ENCODE results near the gene CCDC24. TPM values are rescaled to one million over a fixed set of nuclear protein-coding genes. Genes with fewer than 3 reads are reported as not detected.

The CCDC24 gene
- total and polyA plus RNA-seq, 2 donors (not counting 1 experiment from before 2014, with no cell fraction given), result 0.94 to 3.5 TPM

DNA sequence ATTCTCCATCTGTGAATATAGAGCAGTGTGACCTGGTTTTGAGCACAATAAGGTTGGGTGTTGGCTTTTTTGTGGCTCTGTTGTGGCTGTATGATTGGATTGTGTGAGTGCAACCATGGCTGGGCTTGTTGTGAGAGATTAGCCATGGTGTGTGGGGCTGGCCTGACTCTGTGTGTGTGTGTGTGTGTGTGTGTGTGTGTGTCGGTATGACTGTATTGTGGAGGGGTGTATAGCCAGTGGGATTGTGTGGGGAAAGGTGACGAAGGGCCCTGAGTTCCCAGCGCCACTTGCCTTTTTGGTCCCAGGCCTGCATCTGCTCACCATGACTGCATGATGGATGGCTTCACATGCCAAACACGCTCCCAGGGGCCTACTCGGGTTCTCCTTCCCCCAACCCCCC, 45.8 kb downstream of the CCDC24 start:
- H2AFZ ChIP-seq (ENCODE audit: low read length), result no peak overlapping the region
- no peak overlapping the region for H3K4me3 ChIP-seq (replicated peaks in 1 of 4; ENCODE audit: control extremely low read depth in 1 of 4, insufficient read depth in 1 of 4, low read depth in 3 of 4, low read length in 4 of 4)
- no peak for TF ChIP-seq EZH2 (IDR thresholded peaks at IDR 0.05; ENCODE audit: low read length, missing control alignments)
- TF ChIP-seq, protein P1, sequence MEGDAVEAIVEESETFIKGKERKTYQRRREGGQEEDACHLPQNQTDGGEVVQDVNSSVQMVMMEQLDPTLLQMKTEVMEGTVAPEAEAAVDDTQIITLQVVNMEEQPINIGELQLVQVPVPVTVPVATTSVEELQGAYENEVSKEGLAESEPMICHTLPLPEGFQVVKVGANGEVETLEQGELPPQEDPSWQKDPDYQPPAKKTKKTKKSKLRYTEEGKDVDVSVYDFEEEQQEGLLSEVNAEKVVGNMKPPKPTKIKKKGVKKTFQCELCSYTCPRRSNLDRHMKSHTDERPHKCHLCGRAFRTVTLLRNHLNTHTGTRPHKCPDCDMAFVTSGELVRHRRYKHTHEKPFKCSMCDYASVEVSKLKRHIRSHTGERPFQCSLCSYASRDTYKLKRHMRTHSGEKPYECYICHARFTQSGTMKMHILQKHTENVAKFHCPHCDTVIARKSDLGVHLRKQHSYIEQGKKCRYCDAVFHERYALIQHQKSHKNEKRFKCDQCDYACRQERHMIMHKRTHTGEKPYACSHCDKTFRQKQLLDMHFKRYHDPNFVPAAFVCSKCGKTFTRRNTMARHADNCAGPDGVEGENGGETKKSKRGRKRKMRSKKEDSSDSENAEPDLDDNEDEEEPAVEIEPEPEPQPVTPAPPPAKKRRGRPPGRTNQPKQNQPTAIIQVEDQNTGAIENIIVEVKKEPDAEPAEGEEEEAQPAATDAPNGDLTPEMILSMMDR (conservative IDR thresholded peaks at IDR 0.05 in 1 of 2, IDR thresholded peaks at IDR 0.05 in 1 of 2; ENCODE audit: low read depth in 1 of 2, low read length in 2 of 2), result no peak
- H3K4me1 ChIP-seq (ENCODE audit: control insufficient read depth, extremely low read depth, insufficient read depth, low read length), result peaks cover 17% of the 10 kb centered on the region
- H3K9me3 ChIP-seq (ENCODE audit: control insufficient read depth, insufficient read depth, low read depth, low read length), result no peaks in the 10 kb centered on the region
- no peak overlapping the region for H3K4me2 ChIP-seq (ENCODE audit: extremely low read depth, insufficient read depth, low read length)
- no peaks in the 10 kb centered on the region for H3K79me2 ChIP-seq (ENCODE audit: control insufficient read depth, insufficient read depth, low read length)
- DNase-seq (ENCODE audit: low read depth in 2 of 2), result peak in 1 of 2 donors; percentile 6
- H4K20me1 ChIP-seq (ENCODE audit: control insufficient read depth, extremely low read depth, insufficient read depth, low read length), result no peaks in the 10 kb centered on the region
- no peaks in the 10 kb centered on the region for H3K36me3 ChIP-seq (ENCODE audit: control insufficient read depth, insufficient read depth, low read length)
- no peak overlapping the region for H3K9ac ChIP-seq (ENCODE audit: insufficient read depth, low read length)
- H3K27ac ChIP-seq (ENCODE audit: insufficient read depth, low read length), result no peak overlapping the region
- no peaks in the 10 kb centered on the region for H3K27me3 ChIP-seq (ENCODE audit: control insufficient read depth, insufficient read depth, low read length)

DNA sequence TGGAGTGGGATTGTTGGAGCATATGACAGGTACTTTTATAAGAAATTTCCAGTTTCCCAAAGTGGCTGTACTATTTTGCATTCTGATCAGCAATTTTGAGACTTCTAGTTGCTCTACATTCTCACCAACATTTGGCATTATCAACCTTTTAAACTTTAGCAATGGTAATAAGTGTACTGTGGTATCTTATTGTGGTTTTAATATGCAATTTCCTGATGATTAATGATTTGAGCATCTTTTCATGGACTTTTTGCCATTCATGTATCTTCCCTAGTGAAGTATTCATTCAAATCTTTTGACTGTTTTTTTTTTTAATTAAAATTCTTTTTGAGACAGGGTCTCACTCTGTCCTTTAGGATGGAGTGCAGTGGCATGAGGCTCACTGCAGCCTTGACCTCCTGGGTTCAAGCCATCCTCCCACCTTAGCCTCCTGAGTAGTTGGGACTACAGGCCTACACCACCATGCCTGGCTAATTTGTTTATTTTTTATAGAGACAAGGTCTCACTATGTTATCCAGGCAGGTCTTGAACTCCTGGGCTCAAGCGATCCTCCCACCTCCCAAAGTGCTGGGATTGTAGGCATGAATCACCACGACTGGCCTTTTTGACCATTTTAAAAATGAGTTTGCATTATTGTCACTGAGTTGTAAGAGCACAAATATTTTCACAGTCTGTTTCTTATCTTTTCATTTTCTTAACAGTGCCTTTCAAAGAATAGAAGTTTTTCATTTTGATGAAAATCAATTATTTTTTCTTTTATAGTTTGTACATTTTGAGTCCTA, 47.7 kb downstream of the CCDC24 start:
- no peaks in the 10 kb centered on the region for H3K79me2 ChIP-seq (ENCODE audit: control insufficient read depth, insufficient read depth, low read length)
- peaks cover 17% of the 10 kb centered on the region for H3K4me1 ChIP-seq (ENCODE audit: control insufficient read depth, extremely low read depth, insufficient read depth, low read length)
- H3K27ac ChIP-seq (ENCODE audit: insufficient read depth, low read length), result no peak overlapping the region
- H3K27me3 ChIP-seq (ENCODE audit: control insufficient read depth, insufficient read depth, low read length), result no peaks in the 10 kb centered on the region
- no peaks in the 10 kb centered on the region for H3K36me3 ChIP-seq (ENCODE audit: control insufficient read depth, insufficient read depth, low read length)
- DNase-seq (ENCODE audit: low read depth in 2 of 2), result peak in 1 of 2 donors; percentile 35
- no peak overlapping the region for H2AFZ ChIP-seq (ENCODE audit: low read length)
- TF ChIP-seq EZH2 (IDR thresholded peaks at IDR 0.05; ENCODE audit: low read length, missing control alignments), result no peak
- TF ChIP-seq, protein P1 (conservative IDR thresholded peaks at IDR 0.05 in 1 of 2, IDR thresholded peaks at IDR 0.05 in 1 of 2; ENCODE audit: low read depth in 1 of 2, low read length in 2 of 2), result no peak
- H3K9ac ChIP-seq (ENCODE audit: insufficient read depth, low read length), result no peak overlapping the region
- no peak overlapping the region for H3K4me2 ChIP-seq (ENCODE audit: extremely low read depth, insufficient read depth, low read length)
- H3K9me3 ChIP-seq (ENCODE audit: control insufficient read depth, insufficient read depth, low read depth, low read length), result no peaks in the 10 kb centered on the region
- H4K20me1 ChIP-seq (ENCODE audit: control insufficient read depth, extremely low read depth, insufficient read depth, low read length), result no peaks in the 10 kb centered on the region
- no peak overlapping the region for H3K4me3 ChIP-seq (replicated peaks in 1 of 4; ENCODE audit: control extremely low read depth in 1 of 4, insufficient read depth in 1 of 4, low read depth in 3 of 4, low read length in 4 of 4)

- Histone ChIP-seq H3K27me3 (ENCODE audit: control insufficient read depth, insufficient read depth, low read length) (no peaks in the 10 kb centered on the region), H3K4me1 (ENCODE audit: control insufficient read depth, extremely low read depth, insufficient read depth, low read length) (peaks cover 17% of the 10 kb centered on the region), H4K20me1 (ENCODE audit: control insufficient read depth, extremely low read depth, insufficient read depth, low read length) (no peaks in the 10 kb centered on the region), H3K36me3 (ENCODE audit: control insufficient read depth, insufficient read depth, low read length) (no peaks in the 10 kb centered on the region), H3K9me3 (ENCODE audit: control insufficient read depth, insufficient read depth, low read depth, low read length) (no peaks in the 10 kb centered on the region), H2AFZ (ENCODE audit: low read length) (no peak overlapping the region), H3K4me3 (replicated peaks in 1 of 4; ENCODE audit: control extremely low read depth in 1 of 4, insufficient read depth in 1 of 4, low read depth in 3 of 4, low read length in 4 of 4) (no peak overlapping the region), H3K9ac (ENCODE audit: insufficient read depth, low read length) (no peak overlapping the region), H3K79me2 (ENCODE audit: control insufficient read depth, insufficient read depth, low read length) (no peaks in the 10 kb centered on the region), H3K4me2 (ENCODE audit: extremely low read depth, insufficient read depth, low read length) (no peak overlapping the region), H3K27ac (ENCODE audit: insufficient read depth, low read length) (no peak overlapping the region)
- DNase-seq (ENCODE audit: low read depth in 2 of 2), result no peak
- TF ChIP-seq EZH2 (IDR thresholded peaks at IDR 0.05; ENCODE audit: low read length, missing control alignments), result no peak
- TF ChIP-seq, protein P1 (conservative IDR thresholded peaks at IDR 0.05 in 1 of 2, IDR thresholded peaks at IDR 0.05 in 1 of 2; ENCODE audit: low read depth in 1 of 2, low read length in 2 of 2), result no peak
Measured at GRCh38 chr1:44040418-44040817, 49.0 kb downstream of the CCDC24 start.
